Activated T-cell treated with anti-CD3 and anti-CD28 coated beads, Interleukin-2, amount 50 U/mL, for 48 hours (primary cell): ENCODE data around the gene FBXL16.
"Not testable (repeated sequence)": the region's sequence is repeated elsewhere in the genome, so short reads cannot be mapped to it uniquely, and the experiment has no call there.

Experiments used
- DNase-seq, 2 experiments: peaks; one replicate each; pipeline ENCODE4 v3.0.0-alpha.2; 2020

The FBXL16 gene

GRCh38 chr16:708019-708418 lies 2.4 kb upstream of the FBXL16 start:
- DNase-seq = no peak

GRCh38 chr16:707062-707538 lies 1.5 kb upstream of the FBXL16 start:
- DNase-seq = no peak

- no peak for DNase-seq
Measured at GRCh38 chr16:706189-707061, 824 bp upstream of the FBXL16 start.

- no peak for DNase-seq
Measured at GRCh38 chr16:704552-705380, 835 bp downstream of the FBXL16 start.

- no peak for DNase-seq
Measured at GRCh38 chr16:704047-704446, 1.6 kb downstream of the FBXL16 start.

- DNase-seq = no peak
Measured at GRCh38 chr16:703406-703805, 2.2 kb downstream of the FBXL16 start.

- DNase-seq = no peak
Measured at GRCh38 chr16:702341-702740, 3.3 kb downstream of the FBXL16 start.

GRCh38 chr16:700684-701584 lies 4.7 kb downstream of the FBXL16 start:
- peak in 1 of 2 experiments; percentile 61 for DNase-seq

- no peak for DNase-seq
Measured at GRCh38 chr16:698911-699671, 6.5 kb downstream of the FBXL16 start.

GRCh38 chr16:695355-696089 lies 10.1 kb downstream of the FBXL16 start:
- peak; percentile 77 to 85 for DNase-seq

GRCh38 chr16:694863-695354 lies 10.7 kb downstream of the FBXL16 start:
- DNase-seq = no peak

GRCh38 chr16:694187-694862 lies 11.3 kb downstream of the FBXL16 start:
- no peak for DNase-seq

GRCh38 chr16:693766-694165 lies 11.8 kb downstream of the FBXL16 start:
- no peak for DNase-seq

- no peak for DNase-seq
Measured at GRCh38 chr16:693364-693763, 12.2 kb downstream of the FBXL16 start.

GRCh38 chr16:692356-693108 lies 13.1 kb downstream of the FBXL16 start:
- no peak for DNase-seq

GRCh38 chr16:691242-691641 lies 14.4 kb downstream of the FBXL16 start:
- not testable (repeated sequence) for DNase-seq

- DNase-seq = no peak
Measured at GRCh38 chr16:689175-689897, 16.3 kb downstream of the FBXL16 start.

- no peak for DNase-seq
Measured at GRCh38 chr16:687499-687898, 18.1 kb downstream of the FBXL16 start.
